Fibroblast of the aortic adventitia (primary cell): ENCODE data around the gene ASTE1. TPM values are rescaled to one million over a fixed set of nuclear protein-coding genes. Genes with fewer than 3 reads are reported as not detected.
"Not testable (repeated sequence)": the region's sequence is repeated elsewhere in the genome, so short reads cannot be mapped to it uniquely, and the experiment has no call there.

ENCODE experiments used
- DNase-seq: peaks from one replicate; pipeline ENCODE4 v3.0.0-alpha.2; 2010; ENCODE audit warnings: low read depth
- H3K4me3 ChIP-seq: 2 replicates; pipeline ENCODE4 v1.5.1; 2011; ENCODE audit warnings: low read depth, mild to moderate bottlenecking, control low read depth, low read length, moderate library complexity
- total RNA-seq: library from RNA; depleted of rRNA; stranded (reverse); fragments of >200 nt; gene quantifications from 2 replicates; pipeline ENCODE4 v1.2.3, GENCODE V29; 2012; ENCODE audit warnings: low replicate concordance
- TF ChIP-seq, protein P1 (sequence below): IDR thresholded peaks from 2 replicates; pipeline ENCODE4 v1.5.1; 2011; ENCODE audit warnings: mild to moderate bottlenecking, low read length, control low read depth, inconsistent platforms; ENCODE audit not compliant: insufficient read depth

The ASTE1 gene
- total RNA-seq, 1 donor: 10.1 TPM

DNA sequence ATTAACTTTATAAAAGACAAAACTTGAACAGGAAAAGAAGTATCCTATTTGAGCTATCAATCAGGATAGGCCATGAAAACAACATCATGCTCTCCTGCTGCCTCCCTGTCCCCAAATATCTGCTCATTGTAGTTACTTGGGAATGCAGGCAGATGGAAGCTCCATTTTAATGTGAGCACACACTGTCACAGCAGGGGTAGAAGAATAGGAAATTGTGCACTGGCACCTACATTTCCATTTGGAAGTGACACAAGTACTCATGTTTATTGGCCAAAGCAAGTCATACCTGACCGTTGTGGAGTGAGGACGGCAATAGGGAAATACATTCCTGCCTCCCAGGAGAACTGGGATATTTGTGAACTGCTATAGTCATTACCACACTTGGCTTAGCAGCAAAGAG lies 52.4 kb downstream of the ASTE1 start:
- no peak for DNase-seq
- no peak overlapping the region for H3K4me3 ChIP-seq
- TF ChIP-seq, protein P1, sequence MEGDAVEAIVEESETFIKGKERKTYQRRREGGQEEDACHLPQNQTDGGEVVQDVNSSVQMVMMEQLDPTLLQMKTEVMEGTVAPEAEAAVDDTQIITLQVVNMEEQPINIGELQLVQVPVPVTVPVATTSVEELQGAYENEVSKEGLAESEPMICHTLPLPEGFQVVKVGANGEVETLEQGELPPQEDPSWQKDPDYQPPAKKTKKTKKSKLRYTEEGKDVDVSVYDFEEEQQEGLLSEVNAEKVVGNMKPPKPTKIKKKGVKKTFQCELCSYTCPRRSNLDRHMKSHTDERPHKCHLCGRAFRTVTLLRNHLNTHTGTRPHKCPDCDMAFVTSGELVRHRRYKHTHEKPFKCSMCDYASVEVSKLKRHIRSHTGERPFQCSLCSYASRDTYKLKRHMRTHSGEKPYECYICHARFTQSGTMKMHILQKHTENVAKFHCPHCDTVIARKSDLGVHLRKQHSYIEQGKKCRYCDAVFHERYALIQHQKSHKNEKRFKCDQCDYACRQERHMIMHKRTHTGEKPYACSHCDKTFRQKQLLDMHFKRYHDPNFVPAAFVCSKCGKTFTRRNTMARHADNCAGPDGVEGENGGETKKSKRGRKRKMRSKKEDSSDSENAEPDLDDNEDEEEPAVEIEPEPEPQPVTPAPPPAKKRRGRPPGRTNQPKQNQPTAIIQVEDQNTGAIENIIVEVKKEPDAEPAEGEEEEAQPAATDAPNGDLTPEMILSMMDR: no peak

DNA sequence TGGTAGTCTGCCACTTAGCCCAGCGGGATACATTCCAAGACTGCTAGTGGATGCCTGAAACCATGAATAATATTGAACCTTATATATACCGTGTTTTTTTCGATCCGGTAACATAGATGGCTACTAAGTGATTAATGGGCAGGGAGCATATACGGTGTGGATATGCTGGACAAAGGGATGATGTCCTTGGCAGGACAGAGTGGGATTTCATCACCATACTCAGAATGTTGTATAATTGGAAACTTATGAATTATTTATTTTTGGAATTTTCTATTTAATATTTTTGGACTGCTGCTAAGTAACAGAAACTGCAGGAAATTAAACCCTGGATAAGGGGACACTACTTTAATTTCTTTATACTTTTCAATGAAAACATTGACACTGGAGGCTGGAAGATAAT lies 53.2 kb downstream of the ASTE1 start:
- DNase-seq: peak; percentile 49
- H3K4me3 ChIP-seq: no peak overlapping the region
- TF ChIP-seq, protein P1: no peak

DNA sequence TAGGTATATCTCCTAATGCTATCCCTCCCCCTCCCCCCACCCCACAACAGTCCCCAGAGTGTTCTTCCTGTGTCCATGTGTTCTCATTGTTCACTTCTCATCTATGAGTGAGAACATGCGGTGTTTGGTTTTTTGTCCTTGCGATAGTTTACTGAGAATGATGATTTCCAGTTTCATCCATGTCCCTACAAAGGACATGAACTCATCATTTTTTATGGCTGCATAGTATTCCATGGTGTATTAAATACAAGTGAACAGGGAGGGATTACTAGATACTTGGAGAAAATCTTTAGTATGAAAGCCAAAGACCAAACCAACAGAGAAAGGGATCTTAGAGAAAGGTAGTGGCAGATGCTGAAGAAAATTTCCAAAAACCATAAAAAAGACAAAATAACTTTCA lies 54.0 kb downstream of the ASTE1 start:
- DNase-seq, H3K4me3 ChIP-seq: not testable (repeated sequence)

DNA sequence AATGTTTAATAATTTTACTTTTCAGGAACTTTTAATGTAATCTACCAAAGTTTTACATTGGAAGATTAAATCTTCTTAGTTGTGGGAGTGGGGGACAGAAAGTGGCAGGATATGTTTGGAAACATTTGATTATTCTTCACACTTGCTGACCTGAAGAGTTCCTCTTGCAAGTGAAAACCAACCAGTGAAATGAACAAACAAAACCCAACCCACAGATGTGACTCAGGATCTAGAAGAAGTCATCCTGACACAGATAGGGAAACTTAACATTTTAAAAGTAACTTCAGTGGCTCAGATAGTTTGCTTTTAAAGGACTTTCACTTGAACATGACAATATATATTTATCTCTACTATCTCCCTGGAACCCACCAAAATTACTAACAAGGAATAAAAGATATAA lies 55.4 kb downstream of the ASTE1 start:
- TF ChIP-seq, protein P1: no peak
- no peak for DNase-seq
- H3K4me3 ChIP-seq: no peak overlapping the region

DNA sequence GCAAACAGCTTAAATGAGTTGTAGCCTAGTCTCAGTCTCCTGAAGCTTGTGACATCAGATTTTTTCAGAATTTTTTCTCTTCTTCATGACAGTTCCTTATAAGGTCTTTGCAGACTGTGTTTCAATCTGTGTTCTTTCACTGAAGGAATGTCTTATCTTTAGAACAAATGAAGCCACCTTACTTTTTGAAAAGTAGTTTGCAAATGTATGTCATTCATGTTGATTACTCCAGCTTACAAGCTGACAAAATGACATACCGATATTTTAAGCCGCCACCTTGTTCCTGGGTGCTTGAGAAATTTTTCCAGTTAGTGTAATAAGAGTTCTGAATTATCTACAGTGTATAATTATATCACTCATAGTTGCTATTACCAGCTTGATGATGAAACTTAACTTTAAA lies 57.0 kb downstream of the ASTE1 start:
- TF ChIP-seq, protein P1: no peak
- no peak overlapping the region for H3K4me3 ChIP-seq

DNA sequence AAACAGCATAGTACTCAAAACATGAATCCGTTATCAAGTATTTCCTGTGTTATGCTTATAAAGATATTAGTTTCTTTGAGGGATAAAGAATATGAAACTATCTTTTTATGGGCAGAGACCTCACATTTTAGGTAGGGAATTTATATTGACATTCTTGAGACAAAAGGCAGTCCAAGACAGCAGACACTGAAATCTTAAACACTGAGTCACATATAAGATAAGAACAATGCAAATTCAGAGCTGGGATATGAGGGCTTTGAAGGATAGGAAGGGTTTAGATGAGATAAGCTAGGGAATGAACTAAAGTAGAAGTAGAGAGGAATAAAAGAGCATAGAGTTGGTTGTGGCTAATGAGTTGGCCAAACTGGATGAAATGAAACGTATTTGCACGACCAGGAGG lies 58.4 kb downstream of the ASTE1 start:
- TF ChIP-seq, protein P1: no peak
- DNase-seq: peak; percentile 88
- no peak overlapping the region for H3K4me3 ChIP-seq

More for the DNA sequence above, 57.0 kb downstream of the ASTE1 start:
- DNase-seq: no peak

DNA sequence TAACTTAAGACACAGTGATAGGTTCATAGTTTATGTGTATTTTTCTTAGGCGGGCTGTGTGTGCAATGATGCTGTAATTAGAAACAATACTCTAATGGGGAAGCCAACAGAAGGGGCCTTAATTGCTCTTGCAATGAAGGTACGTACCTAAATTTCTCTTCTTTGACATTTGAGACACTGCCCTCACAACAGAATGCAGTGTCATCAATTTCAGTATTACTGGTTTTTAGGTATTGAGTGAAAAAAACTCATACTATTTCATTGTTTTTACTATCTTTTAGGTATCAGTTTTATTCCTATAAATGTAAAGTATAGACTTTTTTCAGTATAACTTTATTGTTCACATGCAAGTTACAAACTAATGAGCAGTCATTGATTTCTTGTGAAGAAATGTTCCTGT lies 59.3 kb downstream of the ASTE1 start:
- TF ChIP-seq, protein P1: no peak
- no peak overlapping the region for H3K4me3 ChIP-seq
- no peak for DNase-seq
